DOHH2 (cell line): ENCODE data around the gene PAFAH2.

Source experiments
- CTCF ChIP-seq: fragments of 200-600 bp; sonication (generic); IDR thresholded peaks from one replicate; pipeline ENCODE4 v1.5.1; 2014; ENCODE audit warnings: antibody characterized with exemption, mild to moderate bottlenecking, low read depth, low read length; ENCODE audit not compliant: poor library complexity, severe bottlenecking
- EZH2phosphoT487 ChIP-seq: fragments of 200-600 bp; sonication (generic); IDR thresholded peaks from 2 replicates; pipeline ENCODE4 v1.6.1; 2017; ENCODE audit warnings: borderline replicate concordance, mild to moderate bottlenecking, antibody characterized with exemption, low read length, moderate library complexity, mixed read lengths

DNA sequence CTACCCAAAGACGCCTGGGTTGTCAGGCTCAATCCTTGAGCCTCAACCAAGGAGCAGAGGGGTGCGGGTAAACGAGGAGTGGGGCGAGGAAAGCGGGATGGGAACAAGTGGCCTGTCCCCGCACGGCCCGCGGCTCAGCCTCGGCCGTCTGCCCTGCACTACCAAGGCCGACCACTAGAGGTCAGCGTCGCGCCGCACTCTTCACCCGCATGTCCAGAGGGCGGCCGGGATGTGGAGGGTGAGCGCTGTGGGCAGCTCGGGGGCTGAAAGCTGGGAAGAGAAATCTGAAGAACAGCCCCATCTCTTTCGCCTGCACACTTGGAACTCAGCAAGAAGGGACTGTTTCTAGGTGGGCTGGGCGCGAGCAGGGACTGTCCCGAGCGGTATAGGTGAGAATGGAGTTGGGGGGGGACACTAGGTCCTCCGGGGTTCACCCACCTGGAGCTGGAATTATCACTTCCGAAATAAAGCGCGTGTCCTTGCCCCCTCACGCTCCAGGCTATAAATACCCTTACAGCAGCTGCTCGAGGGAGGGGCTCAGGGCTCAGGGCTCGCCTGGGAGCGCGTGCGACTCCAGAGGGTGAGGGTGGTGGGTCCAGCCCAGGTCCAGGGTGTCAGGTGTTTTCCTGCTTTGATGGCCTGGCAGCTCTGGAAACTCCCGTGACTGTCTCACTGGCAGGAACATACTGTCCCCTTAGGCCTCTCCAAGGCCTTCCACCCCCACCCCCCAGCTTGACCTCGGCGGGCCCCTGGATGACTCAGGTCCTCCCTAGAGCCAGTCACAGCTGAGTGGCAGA lies 38.3 kb upstream of the PAFAH2 start:
- TF ChIP-seq CTCF: peak; percentile 99
- no peak for TF ChIP-seq EZH2phosphoT487
